ENCODE results near the gene CPO. TPM values are rescaled to one million over a fixed set of nuclear protein-coding genes. Genes with fewer than 3 reads are reported as not detected.
"Not testable (repeated sequence)": the region's sequence is repeated elsewhere in the genome, so short reads cannot be mapped to it uniquely, and the experiment has no call there.

Gene CPO
- total RNA-seq, 4 donors from 2014 or later = 0.26 to 1.1 (median 0.48) TPM

DNA sequence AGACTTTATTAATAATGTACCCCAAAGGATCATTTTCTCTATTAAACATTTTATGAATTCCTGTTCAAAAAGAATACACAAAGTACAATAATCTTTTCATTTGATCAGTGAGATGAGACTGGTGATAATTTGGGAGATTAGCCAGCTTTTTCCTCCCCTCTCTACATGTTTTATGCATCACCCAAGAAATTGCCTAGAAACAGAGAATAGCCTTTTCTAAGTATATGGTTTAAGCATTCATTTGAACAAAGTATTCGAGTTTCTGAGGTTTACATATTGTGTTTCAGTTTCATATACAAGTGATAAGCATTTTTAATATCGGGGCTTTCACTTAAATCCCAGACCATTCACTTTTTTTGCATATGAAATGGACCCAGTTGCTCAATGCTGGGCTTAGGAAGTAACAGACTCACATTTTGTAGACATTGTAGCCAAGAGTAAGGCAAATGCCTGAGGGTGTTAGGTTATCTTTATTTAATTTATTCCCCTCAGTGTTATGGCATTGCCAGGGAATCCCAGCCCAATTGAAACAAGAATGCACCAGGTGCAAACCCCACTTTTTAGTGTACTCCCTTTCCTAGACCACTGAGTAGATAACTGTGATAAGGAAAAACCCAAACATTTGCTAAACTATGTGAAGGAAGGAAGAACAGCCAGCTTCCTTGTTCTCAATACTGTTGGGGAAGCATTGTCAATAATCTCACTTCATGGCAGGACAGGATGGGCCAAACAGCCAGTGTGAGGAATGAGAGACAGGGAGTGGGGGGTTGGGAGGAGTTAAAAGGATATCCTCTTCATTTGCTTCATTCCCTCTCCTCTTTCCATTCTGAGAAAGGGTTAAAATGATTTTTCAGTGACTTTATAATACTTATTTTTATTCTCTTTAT lies 3.5 kb downstream of the CPO start:
- no peaks in the 10 kb centered on the region for H3K36me3 ChIP-seq
- H3K4me1 ChIP-seq = no peaks in the 10 kb centered on the region
- in situ Hi-C loops (cut with MboI; ENCODE audit: low sequenced_read_pairs in 4 of 4) (no loop called here), intact Hi-C loops (cut with DNase I; ENCODE audit: low total_unique reads) (no loop called here)
- ATAC-seq (no peak), DNase-seq (no peak)
- no peaks in the 10 kb centered on the region for H3K27me3 ChIP-seq
- H3K9me3 ChIP-seq = no peaks in the 10 kb centered on the region
- no peak overlapping the region for H3K27ac ChIP-seq
- H3K4me3 ChIP-seq = no peak overlapping the region
- no peak for TF ChIP-seq POLR2A (IDR thresholded peaks at IDR 0.05)
- TF ChIP-seq, protein P1, sequence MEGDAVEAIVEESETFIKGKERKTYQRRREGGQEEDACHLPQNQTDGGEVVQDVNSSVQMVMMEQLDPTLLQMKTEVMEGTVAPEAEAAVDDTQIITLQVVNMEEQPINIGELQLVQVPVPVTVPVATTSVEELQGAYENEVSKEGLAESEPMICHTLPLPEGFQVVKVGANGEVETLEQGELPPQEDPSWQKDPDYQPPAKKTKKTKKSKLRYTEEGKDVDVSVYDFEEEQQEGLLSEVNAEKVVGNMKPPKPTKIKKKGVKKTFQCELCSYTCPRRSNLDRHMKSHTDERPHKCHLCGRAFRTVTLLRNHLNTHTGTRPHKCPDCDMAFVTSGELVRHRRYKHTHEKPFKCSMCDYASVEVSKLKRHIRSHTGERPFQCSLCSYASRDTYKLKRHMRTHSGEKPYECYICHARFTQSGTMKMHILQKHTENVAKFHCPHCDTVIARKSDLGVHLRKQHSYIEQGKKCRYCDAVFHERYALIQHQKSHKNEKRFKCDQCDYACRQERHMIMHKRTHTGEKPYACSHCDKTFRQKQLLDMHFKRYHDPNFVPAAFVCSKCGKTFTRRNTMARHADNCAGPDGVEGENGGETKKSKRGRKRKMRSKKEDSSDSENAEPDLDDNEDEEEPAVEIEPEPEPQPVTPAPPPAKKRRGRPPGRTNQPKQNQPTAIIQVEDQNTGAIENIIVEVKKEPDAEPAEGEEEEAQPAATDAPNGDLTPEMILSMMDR (IDR thresholded peaks at IDR 0.05 in 4 of 5, conservative IDR thresholded peaks at IDR 0.05 in 1 of 5) = no peak

DNA sequence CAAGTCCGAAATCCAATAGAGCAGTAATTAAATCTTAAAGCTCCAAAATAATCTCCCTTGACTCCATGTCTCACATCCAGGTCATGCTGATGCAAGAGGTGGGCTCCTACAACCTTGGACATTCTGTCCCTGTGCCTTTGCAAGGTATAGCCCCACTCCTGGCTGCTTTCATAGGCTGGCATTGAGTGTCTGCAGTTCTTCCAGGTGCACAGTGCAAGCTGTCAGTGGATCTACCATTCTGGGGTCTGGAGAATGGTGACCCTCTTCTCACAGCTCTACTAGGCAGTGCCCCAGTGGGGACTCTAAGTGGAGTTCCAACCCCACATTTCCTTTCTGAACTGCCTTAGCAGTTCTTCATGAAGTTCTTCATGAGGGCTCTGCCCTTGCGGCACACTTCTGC lies 14.1 kb downstream of the CPO start:
- intact Hi-C loops (cut with DNase I; ENCODE audit: low total_unique reads); H3K4me3 ChIP-seq; H3K36me3 ChIP-seq; ATAC-seq; DNase-seq; H3K27ac ChIP-seq; H3K27me3 ChIP-seq; in situ Hi-C loops (cut with MboI; ENCODE audit: low sequenced_read_pairs in 4 of 4); H3K4me1 ChIP-seq; H3K9me3 ChIP-seq: not testable (repeated sequence)

DNA sequence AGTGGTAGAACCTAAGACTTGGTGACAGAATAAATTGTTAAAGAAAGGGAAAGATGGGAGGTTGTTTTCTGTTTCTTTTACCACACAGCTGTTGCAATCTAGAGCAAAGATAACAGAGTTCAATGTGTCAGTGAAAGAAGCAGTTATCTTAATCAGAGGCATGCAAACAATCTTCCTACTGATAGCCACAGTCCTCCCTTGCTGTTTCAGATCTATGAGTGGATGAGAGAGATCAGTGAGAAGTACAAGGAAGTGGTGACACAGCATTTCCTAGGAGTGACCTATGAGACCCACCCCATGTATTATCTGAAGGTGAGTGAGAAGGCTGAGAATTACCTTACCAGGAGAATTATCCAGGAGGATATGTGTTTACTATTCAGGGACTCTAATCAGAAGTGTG lies 15.9 kb downstream of the CPO start:
- Histone ChIP-seq H3K4me3 (no peak overlapping the region), H3K27ac (no peak overlapping the region), H3K36me3 (no peaks in the 10 kb centered on the region), H3K27me3 (no peaks in the 10 kb centered on the region), H3K9me3 (no peaks in the 10 kb centered on the region), H3K4me1 (no peaks in the 10 kb centered on the region)
- in situ Hi-C loops (cut with MboI; ENCODE audit: low sequenced_read_pairs in 4 of 4) = no loop called here
- ATAC-seq (no peak), DNase-seq (no peak)
- no peak for TF ChIP-seq POLR2A (IDR thresholded peaks at IDR 0.05)
- TF ChIP-seq, protein P1 (IDR thresholded peaks at IDR 0.05 in 4 of 5, conservative IDR thresholded peaks at IDR 0.05 in 1 of 5) = no peak
- intact Hi-C loops (cut with DNase I; ENCODE audit: low total_unique reads) = no loop called here

DNA sequence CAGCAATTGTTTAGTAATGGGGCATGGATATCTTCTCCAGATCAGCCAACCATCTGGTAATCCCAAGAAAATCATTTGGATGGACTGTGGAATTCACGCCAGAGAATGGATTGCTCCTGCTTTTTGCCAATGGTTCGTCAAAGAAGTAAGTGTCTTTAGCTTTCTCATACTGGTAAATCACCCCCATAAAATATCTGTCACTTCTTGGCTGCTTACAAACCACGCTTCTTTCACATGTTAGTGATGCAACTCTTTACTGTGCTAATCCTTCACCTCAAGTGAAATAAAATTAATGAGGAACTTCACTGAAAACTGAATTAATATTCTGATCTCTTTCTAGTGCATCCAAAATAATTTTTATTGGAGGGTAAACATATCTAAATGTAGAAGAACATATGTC lies 18.9 kb downstream of the CPO start:
- TF ChIP-seq, protein P1 (IDR thresholded peaks at IDR 0.05 in 4 of 5, conservative IDR thresholded peaks at IDR 0.05 in 1 of 5) = no peak
- TF ChIP-seq POLR2A (IDR thresholded peaks at IDR 0.05) = no peak
- no peaks in the 10 kb centered on the region for H3K9me3 ChIP-seq
- no peak overlapping the region for H3K4me3 ChIP-seq
- H3K27me3 ChIP-seq = no peaks in the 10 kb centered on the region
- intact Hi-C loops (cut with DNase I; ENCODE audit: low total_unique reads) (no loop called here), in situ Hi-C loops (cut with MboI; ENCODE audit: low sequenced_read_pairs in 4 of 4) (no loop called here)
- no peaks in the 10 kb centered on the region for H3K4me1 ChIP-seq
- DNase-seq = no peak
- no peaks in the 10 kb centered on the region for H3K36me3 ChIP-seq
- no peak overlapping the region for H3K27ac ChIP-seq
- no peak for ATAC-seq

DNA sequence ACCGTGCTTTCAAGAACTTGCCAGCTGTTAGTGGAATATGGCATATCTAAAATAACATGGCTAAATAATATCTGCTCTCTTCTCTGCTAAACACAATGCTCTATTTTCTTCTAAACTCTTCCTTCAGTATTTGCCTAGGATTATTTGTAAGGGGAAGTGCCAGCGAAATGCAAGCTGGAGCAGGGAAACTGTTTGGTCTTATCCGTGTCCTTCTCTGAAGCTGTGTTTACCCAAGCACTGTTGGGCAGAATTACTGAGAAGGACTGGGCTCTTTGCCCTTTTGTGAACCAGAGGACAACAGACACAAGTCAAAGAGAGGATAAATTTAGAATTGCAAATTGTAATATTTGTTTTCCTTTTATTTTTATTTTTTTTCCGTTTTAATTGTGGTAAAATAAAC lies 23.6 kb downstream of the CPO start:
- in situ Hi-C loops (cut with MboI; ENCODE audit: low sequenced_read_pairs in 4 of 4) (no loop called here), intact Hi-C loops (cut with DNase I; ENCODE audit: low total_unique reads) (no loop called here)
- no peak overlapping the region for H3K4me3 ChIP-seq
- H3K27ac ChIP-seq = no peak overlapping the region
- H3K27me3 ChIP-seq = no peaks in the 10 kb centered on the region
- no peak for ATAC-seq
- no peaks in the 10 kb centered on the region for H3K9me3 ChIP-seq
- TF ChIP-seq, protein P1 (IDR thresholded peaks at IDR 0.05 in 4 of 5, conservative IDR thresholded peaks at IDR 0.05 in 1 of 5) = no peak
- TF ChIP-seq POLR2A (IDR thresholded peaks at IDR 0.05) = no peak
- H3K36me3 ChIP-seq = no peaks in the 10 kb centered on the region
- H3K4me1 ChIP-seq = peaks cover 0 to 3% of the 10 kb centered on the region in 2 donors
- no peak for DNase-seq
